ENCODE data around the gene SPIN1.
A peak's percentile ranks its signal among the peaks of the same experiment; 100 is the strongest.
"Not testable (repeated sequence)": the region's sequence is repeated elsewhere in the genome, so short reads cannot be mapped to it uniquely, and the experiment has no call there.

Gene SPIN1

DNA sequence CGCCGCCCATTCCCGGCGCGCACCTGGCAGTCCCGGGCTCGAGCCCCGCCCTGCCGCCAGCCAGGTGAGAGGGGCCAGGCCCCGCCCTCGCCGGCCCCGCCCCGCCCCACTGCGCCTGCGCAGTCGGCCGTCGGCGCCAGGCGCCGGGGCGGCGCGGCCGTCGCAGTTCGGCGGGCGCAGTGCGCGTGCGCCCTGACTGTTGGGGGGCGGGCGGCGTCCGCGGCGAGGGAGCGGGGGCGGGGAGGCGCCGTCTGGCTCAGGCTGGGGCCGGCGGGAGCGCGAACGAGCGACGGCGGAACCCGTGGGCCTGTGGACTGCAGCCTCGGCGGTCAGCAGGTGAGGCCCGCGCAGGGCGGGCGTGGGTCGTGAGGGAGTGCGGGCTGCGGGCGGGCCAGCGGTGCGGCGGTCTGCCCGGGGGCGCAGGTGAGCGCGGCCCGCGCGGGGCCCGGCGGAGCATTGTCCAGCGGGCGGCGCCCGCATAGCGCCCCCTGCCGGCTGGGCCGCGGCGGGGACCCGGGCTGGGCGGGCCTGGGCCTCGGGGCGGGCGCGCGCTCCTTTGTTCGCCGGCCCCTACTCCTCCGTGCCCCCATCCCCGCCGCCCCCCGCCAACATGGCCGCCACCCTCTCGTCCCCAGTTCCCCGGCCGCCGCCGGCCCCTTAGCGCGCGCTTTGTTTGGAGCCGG is at the start of gene SPIN1:
Gene SPIN1 (plus strand): TSS at position 242 of the 683 bp plus-strand sequence. CDS start 38,096 bp downstream, outside the sequence.
- H3K27ac ChIP-seq, result peak within 1 kb of the TSS; percentile 84 to 97 (median 91)
- H3K4me3 ChIP-seq, result peak within 1 kb of the TSS; percentile 50 to 83 (median 78)

DNA sequence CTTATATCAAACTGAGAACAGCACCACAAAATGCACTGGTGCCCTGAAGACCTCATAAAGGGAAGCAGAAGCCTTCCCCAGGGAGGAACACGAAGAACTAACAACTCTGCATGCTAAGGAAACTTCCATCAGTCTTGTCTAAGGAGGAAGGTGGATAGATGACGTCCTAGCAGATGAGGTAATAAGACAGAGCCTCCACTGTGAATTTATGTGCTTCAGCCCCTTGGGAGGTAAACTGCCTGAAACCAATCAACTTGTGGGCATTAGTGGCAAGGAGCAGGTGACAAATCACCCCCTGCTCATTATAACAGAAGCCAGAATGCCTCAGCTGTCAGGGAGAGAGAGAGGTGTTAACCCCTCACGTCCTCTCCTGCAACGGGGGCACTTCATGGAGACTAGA is 48.9 kb upstream of the SPIN1 start:
- Histone ChIP-seq H3K4me3 (no peak overlapping the region), H3K27ac (no peak overlapping the region)

DNA sequence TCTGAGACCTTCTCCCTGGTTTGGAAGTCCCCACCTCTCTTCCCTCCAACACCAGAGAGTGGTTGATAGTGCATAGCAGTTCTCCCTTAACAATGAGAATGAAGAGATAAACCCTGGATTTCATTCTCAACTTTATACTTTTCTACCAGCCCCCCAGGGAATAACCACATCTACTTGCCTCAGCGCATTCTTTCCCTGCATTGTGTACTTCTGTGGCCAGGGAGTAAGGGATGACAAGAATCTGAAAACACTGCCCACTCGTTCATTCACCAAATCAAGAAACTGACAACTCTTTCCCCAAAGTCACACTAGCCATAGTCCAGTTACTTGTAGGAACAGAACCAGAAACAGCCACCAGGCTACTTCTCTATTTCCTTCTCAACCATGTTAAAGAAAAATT is 46.0 kb upstream of the SPIN1 start:
- no peak overlapping the region for H3K4me3 ChIP-seq
- no peak overlapping the region for H3K27ac ChIP-seq

DNA sequence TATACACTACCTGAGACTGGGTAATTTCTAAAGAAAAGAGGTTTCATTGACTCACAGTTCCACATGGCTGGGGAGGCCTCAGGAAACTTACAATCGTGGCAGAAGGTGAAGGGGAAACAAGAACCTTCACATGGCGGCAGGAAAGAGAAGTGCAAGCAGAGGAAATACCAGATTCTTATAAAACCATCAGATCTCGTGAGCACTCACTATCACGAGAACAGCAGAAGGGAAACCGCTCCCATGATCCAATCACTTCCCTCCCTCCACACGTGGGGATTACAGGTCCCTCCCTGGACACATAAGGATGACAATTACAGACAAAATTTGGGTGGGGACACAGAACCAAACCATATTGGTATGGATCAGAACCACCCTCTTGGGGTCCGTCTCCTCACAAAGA is 44.2 kb upstream of the SPIN1 start:
- Histone ChIP-seq H3K4me3 (no peak overlapping the region), H3K27ac (no peak overlapping the region)

DNA sequence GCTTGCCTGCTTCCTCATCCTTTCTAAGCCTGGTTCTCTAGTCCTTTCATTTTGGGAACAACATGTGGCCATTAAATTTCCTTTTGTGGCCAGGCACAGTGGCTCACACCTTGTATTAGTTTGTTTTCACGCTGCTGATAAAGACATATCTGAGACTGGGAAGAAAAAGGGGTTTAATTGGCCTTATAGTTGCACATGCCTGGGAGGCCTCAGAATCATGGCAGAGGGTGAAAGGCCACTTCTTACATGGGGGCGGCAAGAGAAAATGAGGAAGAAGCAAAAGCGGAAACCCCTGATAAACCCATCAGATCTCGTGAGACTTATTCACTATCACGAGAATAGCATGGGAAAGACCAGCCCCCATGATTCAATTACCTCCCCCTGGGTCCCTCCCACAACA is 37.9 kb upstream of the SPIN1 start:
- H3K27ac ChIP-seq, H3K4me3 ChIP-seq: not testable (repeated sequence)

DNA sequence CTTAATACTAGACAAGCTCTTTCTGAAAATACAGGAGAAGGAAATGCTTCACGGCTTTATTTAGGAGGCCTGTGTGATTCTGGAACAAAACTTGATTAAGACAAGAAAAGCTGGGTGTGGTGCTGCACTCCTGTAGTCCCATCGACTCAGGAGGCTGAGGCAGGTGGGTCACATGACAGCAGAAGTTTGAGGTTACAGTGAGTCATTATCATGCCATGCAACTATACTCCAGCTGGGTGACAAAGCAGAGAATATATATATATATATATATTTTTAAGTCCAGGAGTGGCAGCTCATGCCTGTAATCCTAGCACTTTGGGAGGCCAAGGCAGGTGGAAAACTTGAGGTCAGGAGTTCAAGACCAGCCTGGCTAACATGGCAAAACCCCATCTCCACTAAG is 33.1 kb upstream of the SPIN1 start:
- no peak overlapping the region for H3K4me3 ChIP-seq
- no peak overlapping the region for H3K27ac ChIP-seq

DNA sequence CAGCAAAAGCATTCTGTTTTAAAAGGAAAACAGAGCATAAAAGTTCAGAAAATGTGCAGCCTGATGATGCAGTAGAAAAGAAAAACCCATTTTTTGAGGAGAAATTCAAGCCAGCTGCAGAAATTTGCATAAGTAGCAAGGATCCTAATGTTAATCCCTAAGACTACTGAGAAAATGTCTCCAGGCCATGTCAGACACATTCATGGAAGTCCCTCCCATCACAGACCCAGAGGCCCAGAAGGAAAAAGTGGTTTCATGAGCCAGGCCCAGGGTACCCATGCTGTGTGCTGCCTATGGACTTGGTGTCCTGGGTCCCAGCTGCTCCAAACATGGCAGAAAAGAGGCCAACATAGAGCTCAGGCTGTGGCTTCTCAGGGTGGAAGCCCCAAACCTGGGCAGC is 31.0 kb upstream of the SPIN1 start:
- H3K4me3 ChIP-seq, result not testable (repeated sequence)

DNA sequence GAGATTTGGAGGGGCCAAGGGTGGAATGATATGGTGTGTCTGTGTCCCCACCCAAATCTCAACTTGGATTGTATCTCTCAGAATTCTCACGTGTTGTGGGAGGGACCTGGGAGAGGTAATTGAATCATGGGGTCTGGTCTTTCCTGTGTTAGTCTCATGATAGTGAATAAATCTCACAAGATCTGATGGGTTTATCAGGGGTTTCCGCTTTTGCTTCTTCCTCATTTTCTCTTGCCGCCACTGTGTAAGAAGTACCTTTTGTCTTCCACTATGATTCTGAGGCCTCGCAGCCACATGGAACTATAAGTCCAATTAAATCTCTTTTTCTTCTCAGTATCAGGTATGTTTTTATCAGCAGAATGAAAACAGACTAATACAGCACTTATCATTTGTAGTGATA is 29.5 kb upstream of the SPIN1 start:
- no peak overlapping the region for H3K4me3 ChIP-seq
- no peak overlapping the region for H3K27ac ChIP-seq

More for the DNA sequence above, 31.0 kb upstream of the SPIN1 start:
- not testable (repeated sequence) for H3K27ac ChIP-seq

DNA sequence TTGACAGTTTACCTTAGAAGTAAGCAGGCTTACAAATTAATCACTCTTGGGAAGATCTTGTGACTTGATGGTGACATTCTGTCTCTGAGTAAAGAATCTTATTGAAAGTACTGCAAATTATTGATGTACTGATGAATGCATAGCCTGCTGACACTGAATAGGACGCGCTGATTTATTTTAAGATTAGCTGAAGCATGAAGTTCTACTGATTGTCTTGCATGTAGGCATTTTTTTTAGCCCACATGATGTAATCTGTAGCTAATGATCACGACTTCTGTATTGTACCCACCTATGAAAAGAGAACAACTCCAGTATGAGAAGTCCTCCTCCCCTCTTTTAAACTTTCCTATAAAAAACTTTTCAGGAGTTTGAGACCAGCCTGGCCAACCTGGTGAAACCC is 28.3 kb upstream of the SPIN1 start:
- no peak overlapping the region for H3K27ac ChIP-seq

DNA sequence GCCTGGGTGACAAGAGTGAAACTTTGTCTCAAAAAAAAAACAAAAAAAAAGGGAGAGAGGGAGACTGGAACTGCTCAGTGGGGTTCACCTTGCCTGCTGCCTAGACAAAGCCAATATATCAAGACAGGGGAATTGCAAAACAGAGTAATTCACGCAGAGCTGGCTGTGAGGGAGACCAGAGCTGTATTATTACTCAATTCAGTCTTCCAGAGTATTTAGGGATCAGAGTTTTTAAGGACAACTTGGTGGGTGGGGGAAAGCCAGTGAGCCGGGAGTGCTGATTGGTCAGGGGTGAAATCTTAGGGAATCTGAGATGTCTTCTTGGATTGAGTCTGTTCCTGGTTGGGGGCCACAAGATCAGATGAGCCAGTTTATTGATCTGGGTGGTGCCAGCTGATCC is 25.6 kb upstream of the SPIN1 start:
- H3K4me3 ChIP-seq, result no peak overlapping the region
- H3K27ac ChIP-seq, result no peak overlapping the region

More for the DNA sequence above, 28.3 kb upstream of the SPIN1 start:
- H3K4me3 ChIP-seq, result no peak overlapping the region

DNA sequence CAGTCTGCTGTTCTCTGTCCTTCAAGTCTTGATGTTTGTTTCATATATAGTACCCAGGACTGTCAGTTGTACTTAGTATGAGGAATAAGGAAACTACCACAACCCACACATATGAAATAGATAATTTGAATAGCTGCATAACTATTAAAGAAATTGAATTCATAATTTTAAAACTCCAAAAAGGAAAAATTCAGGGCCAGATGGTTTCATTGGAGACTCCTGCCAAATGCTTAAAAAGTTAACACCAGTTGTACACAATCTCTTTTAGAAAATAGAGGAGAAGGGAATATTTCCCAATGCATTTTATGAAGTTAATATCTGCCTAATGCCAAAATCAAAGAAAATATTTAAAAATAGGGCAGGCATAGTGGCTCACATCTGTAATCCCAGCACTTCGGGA is 24.6 kb upstream of the SPIN1 start:
- H3K4me3 ChIP-seq, result no peak overlapping the region
- no peak overlapping the region for H3K27ac ChIP-seq

DNA sequence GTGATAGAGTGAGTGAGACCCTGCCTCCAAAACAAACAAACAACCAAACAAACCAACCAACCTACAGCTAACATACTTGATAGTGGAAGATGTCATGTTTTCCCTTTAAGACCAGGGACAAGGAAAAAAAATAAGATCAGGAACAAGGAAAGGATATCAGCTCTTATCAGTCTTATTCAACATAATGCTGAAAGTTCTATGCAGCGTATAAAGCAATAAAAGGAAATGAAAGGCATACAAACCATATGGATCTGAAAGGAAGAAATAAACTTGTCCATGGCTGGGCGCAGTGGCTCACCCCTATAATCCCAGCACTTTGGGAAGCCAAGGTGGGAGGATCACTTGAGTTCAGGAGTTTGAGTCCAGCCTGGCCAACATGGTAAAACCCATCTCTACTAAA is 23.5 kb upstream of the SPIN1 start:
- Histone ChIP-seq H3K27ac (no peak overlapping the region), H3K4me3 (no peak overlapping the region)

DNA sequence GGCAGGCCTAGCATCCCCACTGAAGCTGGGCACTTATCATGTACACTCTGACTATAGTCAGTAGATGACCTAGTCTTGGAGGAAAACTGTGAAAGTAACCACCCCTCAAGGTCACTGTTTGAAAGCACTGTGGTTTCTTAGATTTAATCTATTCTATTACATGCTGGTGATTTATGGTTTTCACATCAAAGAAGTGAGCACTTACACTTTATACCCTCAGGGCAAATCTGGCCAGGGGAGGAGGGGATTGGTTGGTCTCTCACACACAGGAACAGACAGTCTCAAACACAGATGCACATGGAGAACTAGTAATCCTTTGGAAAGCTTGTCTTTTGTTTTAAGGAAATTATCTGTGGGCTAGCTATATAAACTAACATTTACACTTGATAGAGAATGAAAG is 17.9 kb upstream of the SPIN1 start:
- Histone ChIP-seq H3K4me3 (no peak overlapping the region), H3K27ac (no peak overlapping the region)

DNA sequence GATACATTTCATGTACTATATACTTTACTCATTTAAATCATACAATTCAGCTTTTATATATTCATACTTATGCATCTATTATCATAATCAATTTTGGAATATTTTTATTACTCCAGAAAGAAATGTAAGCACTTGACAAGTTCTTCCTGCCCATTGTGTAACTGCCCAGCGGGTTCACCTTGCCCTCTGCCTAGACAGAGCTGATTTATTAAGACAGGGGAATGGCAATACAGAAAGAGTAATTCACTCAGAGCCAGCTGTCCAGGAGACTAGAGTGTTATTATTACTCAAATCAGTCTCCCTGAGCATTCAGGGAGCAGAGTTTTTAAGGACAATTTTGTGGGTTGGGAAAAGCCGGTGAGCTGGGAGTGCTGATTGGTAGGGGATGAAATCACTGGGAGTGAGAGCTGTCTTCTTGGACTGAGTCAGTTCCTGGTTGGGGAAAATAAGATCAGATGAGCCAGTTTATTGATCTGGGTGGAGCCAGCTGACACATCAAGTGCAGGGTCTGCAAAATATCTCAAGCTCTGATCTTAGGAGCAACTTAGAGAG is 16.1 kb upstream of the SPIN1 start:
- no peak overlapping the region for H3K27ac ChIP-seq
- H3K4me3 ChIP-seq, result no peak overlapping the region

DNA sequence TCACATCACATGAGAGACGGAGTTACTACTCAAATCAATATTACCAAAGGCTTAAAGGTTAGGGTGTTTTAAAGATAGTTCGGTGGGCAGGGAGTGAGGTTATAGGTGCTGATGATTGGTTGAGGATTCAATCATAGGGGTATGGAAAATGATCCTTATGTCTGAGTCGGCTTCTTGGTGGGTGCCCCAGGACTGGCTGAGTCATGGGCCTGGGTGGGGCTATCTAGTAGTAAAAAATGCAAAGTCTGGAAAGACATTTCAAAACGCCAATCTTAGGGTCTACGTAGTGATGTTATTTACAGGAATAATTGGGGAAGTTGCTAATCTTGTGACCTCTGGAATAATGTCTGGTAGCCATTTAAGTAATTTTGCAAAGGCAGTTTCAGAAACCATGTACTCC is 15.2 kb upstream of the SPIN1 start:
- Histone ChIP-seq H3K4me3 (no peak overlapping the region), H3K27ac (no peak overlapping the region)

DNA sequence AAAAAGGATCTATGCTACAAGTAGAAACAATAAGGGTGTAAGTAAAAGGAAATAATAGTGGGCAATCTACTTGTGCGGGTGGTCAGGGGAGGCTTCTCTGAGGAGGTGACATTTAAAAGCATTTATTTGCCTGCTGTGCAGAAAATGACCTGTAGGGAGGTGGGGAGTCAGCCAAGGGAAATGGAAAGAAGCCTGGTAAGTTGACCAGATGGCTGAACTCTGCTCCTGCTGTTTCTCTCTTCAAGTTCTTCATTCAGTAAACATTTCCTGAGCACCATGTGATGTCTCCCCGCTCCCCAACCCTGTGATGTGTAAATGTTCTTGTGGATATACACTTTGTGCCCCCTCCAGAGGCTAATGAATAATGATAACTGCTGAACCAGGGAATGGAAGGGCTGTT is 9.9 kb upstream of the SPIN1 start:
- H3K27ac ChIP-seq, result no peak overlapping the region
- no peak overlapping the region for H3K4me3 ChIP-seq

DNA sequence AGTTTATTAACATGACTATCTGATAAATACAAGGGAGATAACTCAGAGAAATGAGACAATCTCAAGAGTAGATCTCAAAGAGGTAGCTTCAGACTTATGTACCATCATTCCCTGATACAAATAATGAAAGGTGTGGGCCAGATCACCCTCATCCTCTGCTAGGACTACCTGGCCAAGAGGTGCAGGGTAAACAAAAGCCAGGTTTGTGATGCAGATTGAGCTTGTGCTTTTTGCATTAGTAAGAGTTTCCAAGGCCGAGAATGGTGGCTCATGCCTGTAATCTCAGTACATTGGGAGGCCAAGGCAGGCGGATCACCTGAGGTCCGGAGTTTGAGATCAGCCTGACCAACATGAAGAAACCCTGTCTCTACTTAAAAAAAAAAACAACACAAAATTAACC is 8.9 kb upstream of the SPIN1 start:
- no peak overlapping the region for H3K4me3 ChIP-seq
- no peak overlapping the region for H3K27ac ChIP-seq

DNA sequence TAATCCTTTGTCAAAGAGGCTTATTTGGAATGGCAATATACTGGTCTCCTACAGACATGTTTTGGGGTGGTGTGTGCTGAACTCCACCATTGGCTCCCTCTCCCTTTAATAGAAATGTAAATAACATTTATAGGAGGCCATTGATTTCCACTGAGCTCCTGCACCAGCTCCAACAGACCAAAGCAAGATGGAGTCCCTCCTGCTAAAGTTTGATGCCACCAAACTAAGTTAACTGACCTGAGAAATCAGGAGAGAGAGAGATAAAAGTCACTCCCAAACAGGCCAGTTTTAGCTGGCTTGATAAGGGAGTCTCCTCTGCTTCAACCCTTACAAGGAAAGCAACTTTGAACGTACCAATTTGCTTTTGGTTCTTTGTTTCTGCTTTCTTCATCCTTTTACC is 8.1 kb upstream of the SPIN1 start:
- H3K27ac ChIP-seq, result no peak overlapping the region
- no peak overlapping the region for H3K4me3 ChIP-seq

DNA sequence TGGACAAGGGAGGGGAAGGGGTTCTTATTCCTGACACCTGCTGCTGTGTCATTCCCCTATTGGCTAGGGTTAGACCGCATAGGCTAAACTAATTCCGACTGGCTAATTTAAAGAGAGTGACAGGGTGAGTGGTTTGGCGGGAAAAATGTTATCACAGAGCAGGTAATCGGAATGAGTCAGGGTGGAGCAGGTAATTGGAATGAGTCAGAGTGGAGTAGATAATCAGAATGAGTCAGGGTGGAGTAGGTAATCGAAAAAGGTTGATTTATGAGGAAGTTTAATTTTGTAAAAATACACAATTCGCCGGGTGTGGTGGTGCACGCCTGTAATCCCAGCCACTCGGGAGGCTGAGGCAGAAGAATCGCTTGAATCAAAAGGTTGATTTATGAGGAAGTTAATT is 6.9 kb upstream of the SPIN1 start:
- not testable (repeated sequence) for H3K4me3 ChIP-seq

DNA sequence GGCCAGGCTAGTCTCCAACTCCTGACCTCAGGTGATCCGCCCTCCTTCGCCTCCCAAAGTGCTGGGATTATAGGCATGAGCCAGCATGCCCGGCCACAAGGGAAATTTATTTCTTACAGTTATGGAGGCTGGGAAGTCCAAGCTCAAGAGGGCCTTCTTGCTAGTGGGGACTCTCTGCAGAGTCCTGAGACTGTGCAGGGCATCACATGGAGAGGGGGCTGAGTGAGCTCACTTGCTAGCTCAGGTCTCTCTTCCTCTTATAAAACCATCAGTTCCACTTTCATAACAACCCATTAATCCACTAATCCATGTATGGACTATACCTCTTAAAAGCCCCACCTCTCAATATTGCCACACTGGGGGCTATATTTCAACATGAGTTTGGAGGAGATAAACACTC is 5.1 kb upstream of the SPIN1 start:
- Histone ChIP-seq H3K4me3 (no peak overlapping the region), H3K27ac (no peak overlapping the region)

More for the DNA sequence above, 6.9 kb upstream of the SPIN1 start:
- H3K27ac ChIP-seq, result not testable (repeated sequence)

DNA sequence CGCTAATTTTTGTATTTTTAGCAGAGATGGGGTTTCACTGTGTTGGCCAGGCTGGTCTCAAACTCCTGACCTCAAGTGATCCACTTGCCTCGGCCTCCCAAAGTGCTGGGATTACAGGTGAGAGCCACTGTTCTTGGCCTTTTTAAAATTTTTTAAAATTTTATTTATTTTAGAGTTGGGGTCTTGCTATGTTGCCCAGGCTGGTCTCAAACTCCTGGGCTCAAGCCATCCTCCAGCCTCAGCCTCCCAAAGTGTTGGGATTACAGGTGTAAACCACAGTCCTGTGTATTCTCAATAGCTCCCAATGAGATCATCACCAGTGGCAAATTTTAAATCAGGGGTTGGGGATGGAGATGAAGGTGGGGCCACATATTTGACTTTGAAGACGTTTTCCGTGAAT is 2.1 kb upstream of the SPIN1 start:
- H3K4me3 ChIP-seq, result not testable (repeated sequence)

DNA sequence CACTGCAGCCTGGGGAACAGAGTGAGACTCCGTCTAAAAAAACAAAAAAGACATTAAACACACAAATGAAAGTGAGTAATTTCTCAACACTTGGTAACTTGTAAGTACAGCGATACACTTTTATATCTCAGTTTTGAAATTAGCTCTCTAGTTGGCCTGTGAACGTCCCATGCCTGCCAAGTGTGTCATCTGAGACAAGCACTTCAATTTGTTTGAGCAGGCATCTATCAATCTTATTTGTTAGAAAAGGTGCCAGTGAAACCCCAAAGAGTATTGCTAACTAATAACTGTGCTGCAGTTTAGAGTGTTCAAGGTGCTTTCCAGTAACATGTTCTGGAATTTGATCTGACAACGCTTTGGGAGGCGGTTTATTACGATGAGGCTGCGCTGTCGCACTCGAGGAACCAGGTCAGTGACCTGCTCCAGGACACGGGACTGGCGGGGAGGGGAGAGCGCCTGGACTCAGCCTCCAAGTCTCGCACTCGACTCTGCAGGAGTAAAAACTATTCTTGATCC is 1.1 kb upstream of the SPIN1 start:
- Histone ChIP-seq H3K4me3 (peak overlapping the region; percentile 50 to 83 (median 78)), H3K27ac (peak overlapping the region in 20 of 21 experiments; percentile 63 to 97 (median 90))

More for the DNA sequence above, 2.1 kb upstream of the SPIN1 start:
- H3K27ac ChIP-seq, result not testable (repeated sequence)

All from skin epidermis (tissue), 12 donors.